Kidney (tissue), 14 donors: ENCODE data around the gene QSOX2. TPM values are rescaled to one million over a fixed set of nuclear protein-coding genes. Genes with fewer than 3 reads are reported as not detected.

Experiments used
- DNase-seq, 5 donors: peaks; one replicate each; pipeline ENCODE4 v3.0.0-alpha.2; 2013 to 2020
- FAIRE-seq: peaks from 2 replicates; lab custom pipeline; 2012; peaks lifted over from hg19 to GRCh38; lab: Jason Lieb, UNC
- H3K27ac ChIP-seq, 2 donors: one replicate each; pipeline ENCODE4 v1.7.0; 2013; ENCODE audit warnings: low read depth in 2 of 2, low read length in 2 of 2, inconsistent platforms in 1 of 2
- H3K27me3 ChIP-seq: one replicate; pipeline ENCODE4 v1.7.1; 2013; ENCODE audit warnings: low read length, inconsistent platforms; ENCODE audit not compliant: control insufficient read depth, insufficient read depth
- H3K36me3 ChIP-seq, 3 donors: one replicate each; pipeline versions ENCODE4 v1.7.0 to v1.7.1; 2013; ENCODE audit warnings: low read length in 3 of 3, control low read depth in 1 of 3, inconsistent platforms in 1 of 3; ENCODE audit not compliant: insufficient read depth in 3 of 3, control insufficient read depth in 2 of 3
- H3K4me1 ChIP-seq, 3 donors: one replicate each; pipeline versions ENCODE4 v1.7.0 to v1.7.1; 2013; ENCODE audit warnings: low read length in 3 of 3, inconsistent platforms in 1 of 3, low read depth in 1 of 3; ENCODE audit not compliant: control insufficient read depth in 2 of 3, insufficient read depth in 2 of 3
- H3K4me3 ChIP-seq, 3 donors: one replicate each; pipeline versions ENCODE4 v1.7.0 to v1.8.1; 2013; ENCODE audit warnings: low read length in 3 of 3, control low read depth in 1 of 3, inconsistent platforms in 1 of 3
- H3K9ac ChIP-seq, 3 donors: one replicate each; pipeline versions ENCODE4 v1.7.0 to v1.7.1; 2013; ENCODE audit warnings: low read length in 3 of 3, control low read depth in 1 of 3, inconsistent platforms in 1 of 3
- H3K9me3 ChIP-seq, 3 donors: one replicate each; pipeline versions ENCODE4 v1.7.0 to v1.7.1; 2013; ENCODE audit warnings: low read length in 3 of 3, control low read depth in 1 of 3, inconsistent platforms in 1 of 3; ENCODE audit not compliant: control insufficient read depth in 2 of 3, insufficient read depth in 1 of 3
- CTCF ChIP-seq: IDR thresholded peaks from 3 replicates; pipeline ENCODE4 v1.5.1; 2012; ENCODE audit warnings: mild to moderate bottlenecking, moderate library complexity, borderline replicate concordance; ENCODE audit not compliant: insufficient read depth; ENCODE audit errors: extremely low read depth
- intact Hi-C: fragments of 100-400 bp; cut with DNase I; formaldehyde crosslinking; loops from one replicate; pipeline ENCODE4 v1.11.1; 2022
- polyA plus RNA-seq: library from polyadenylated mRNA; stranded (reverse); fragments of 350-450 nt; fragmentation: Illumina TruSeq; extraction: RNeasy Lipid Tissue Mini Kit (QIAGEN cat#74804); gene quantifications from one replicate; pipeline ENCODE4 v1.2.3, GENCODE V29; 2014; ENCODE audit warnings: low read depth, low replicate concordance; ENCODE audit not compliant: insufficient read depth
- total RNA-seq: library from RNA; stranded (reverse); fragmentation: NEBNext Ultra II Directional; extraction: Animal tissue kit (Norgen Biotek cat#: 25700); gene quantifications from one replicate; pipeline ENCODE4 v1.2.1, GENCODE V29; 2021
- donor health status: control.
- donor health status: control.
- donor health status: control.
- donor health status: control.
- donor health status: control.
- donor health status: DM: yes; HTN: yes; CAD: no.
- donor health status: Normal renal cell carcinoma (clear cell type).

The QSOX2 gene
- total and polyA plus RNA-seq, 2 donors from 2014 or later, result 4.0 to 10.1 TPM

GRCh38 chr9:136252281-136252680 lies 6.7 kb upstream of the QSOX2 start:
- H3K27ac ChIP-seq, result no peak overlapping the region
- H3K9ac ChIP-seq, result no peak overlapping the region
- H3K36me3 ChIP-seq, result no peaks in the 10 kb centered on the region
- H3K9me3 ChIP-seq, result no peaks in the 10 kb centered on the region
- no peak for TF ChIP-seq CTCF
- intact Hi-C loops, result no loop called here
- H3K4me3 ChIP-seq, result no peak overlapping the region
- H3K27me3 ChIP-seq, result no peaks in the 10 kb centered on the region
- H3K4me1 ChIP-seq, result no peaks in the 10 kb centered on the region
- FAIRE-seq (no peak), DNase-seq (peak in 1 of 5 donors; percentile 70)

GRCh38 chr9:136251264-136252115 lies 5.9 kb upstream of the QSOX2 start:
- Histone ChIP-seq H3K9ac (no peak overlapping the region), H3K4me3 (no peak overlapping the region), H3K9me3 (no peaks in the 10 kb centered on the region), H3K27ac (no peak overlapping the region), H3K4me1 (no peaks in the 10 kb centered on the region), H3K36me3 (no peaks in the 10 kb centered on the region), H3K27me3 (no peaks in the 10 kb centered on the region)
- no peak for FAIRE-seq
- no peak for TF ChIP-seq CTCF
- intact Hi-C loops, result no loop called here
- DNase-seq, result peak in 1 of 5 donors; percentile 53

- DNase-seq, result peak in 1 of 5 donors; percentile 48
- no peak overlapping the region for H3K27ac ChIP-seq
- TF ChIP-seq CTCF, result no peak
- no peaks in the 10 kb centered on the region for H3K9me3 ChIP-seq
- FAIRE-seq, result no peak
- no peak overlapping the region for H3K9ac ChIP-seq
- no peaks in the 10 kb centered on the region for H3K36me3 ChIP-seq
- intact Hi-C loops, result no loop called here
- no peaks in the 10 kb centered on the region for H3K27me3 ChIP-seq
- H3K4me3 ChIP-seq, result no peak overlapping the region
- peaks cover 0 to 2% (median 0%) of the 10 kb centered on the region in 3 donors for H3K4me1 ChIP-seq
These were observed 5.1 kb upstream of the QSOX2 start for GRCh38 chr9:136250676-136251075.
